Loucy (cell line): ENCODE measurements around the gene ATF5.

ENCODE experiments used
- EZH2phosphoT487 ChIP-seq: fragments of 200-600 bp; IDR thresholded peaks from 2 replicates; pipeline ENCODE4 v1.6.1; 2018; ENCODE audit warnings: antibody characterized with exemption, mild to moderate bottlenecking, moderate library complexity, borderline replicate concordance
- TF ChIP-seq, protein P1 (sequence below): fragments of 200-600 bp; sonication (generic); conservative IDR thresholded peaks from 2 replicates; pipeline ENCODE4 v1.5.1; 2014; ENCODE audit warnings: mild to moderate bottlenecking, antibody characterized with exemption, low read length

DNA sequence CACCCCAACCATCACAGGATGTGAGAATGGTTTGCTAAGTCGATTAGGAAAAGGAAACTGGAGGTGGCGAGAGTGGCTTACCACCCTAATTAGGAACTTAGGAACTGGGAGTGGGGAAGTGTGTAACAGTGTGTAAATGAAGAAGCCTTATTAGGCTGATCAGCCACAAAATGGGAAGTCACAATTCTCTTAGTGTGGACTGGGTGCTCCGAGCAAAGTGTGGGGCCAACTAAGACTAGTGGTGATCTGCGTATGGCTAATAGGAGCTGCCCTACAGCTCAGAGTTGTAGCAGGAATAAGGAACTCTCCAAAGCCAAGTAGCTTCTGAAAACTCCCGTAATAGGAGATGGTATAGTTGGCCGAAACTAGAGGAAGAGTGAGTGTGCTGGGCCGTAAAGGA is 24.4 kb downstream of the ATF5 start:
- TF ChIP-seq, protein P1, sequence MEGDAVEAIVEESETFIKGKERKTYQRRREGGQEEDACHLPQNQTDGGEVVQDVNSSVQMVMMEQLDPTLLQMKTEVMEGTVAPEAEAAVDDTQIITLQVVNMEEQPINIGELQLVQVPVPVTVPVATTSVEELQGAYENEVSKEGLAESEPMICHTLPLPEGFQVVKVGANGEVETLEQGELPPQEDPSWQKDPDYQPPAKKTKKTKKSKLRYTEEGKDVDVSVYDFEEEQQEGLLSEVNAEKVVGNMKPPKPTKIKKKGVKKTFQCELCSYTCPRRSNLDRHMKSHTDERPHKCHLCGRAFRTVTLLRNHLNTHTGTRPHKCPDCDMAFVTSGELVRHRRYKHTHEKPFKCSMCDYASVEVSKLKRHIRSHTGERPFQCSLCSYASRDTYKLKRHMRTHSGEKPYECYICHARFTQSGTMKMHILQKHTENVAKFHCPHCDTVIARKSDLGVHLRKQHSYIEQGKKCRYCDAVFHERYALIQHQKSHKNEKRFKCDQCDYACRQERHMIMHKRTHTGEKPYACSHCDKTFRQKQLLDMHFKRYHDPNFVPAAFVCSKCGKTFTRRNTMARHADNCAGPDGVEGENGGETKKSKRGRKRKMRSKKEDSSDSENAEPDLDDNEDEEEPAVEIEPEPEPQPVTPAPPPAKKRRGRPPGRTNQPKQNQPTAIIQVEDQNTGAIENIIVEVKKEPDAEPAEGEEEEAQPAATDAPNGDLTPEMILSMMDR: no peak
- TF ChIP-seq EZH2phosphoT487: no peak
